GM12875 (cell line): ENCODE results near the gene NFIC.

Experiments
- H3K4me3 ChIP-seq: one replicate; pipeline ENCODE4 v1.5.1; 2011; ENCODE audit warnings: low read depth, low read length, control low read depth
- TF ChIP-seq, protein P1 (sequence below): IDR thresholded peaks from 2 replicates; pipeline ENCODE4 v1.5.1; 2011; ENCODE audit warnings: low read depth, mild to moderate bottlenecking, control low read depth, inconsistent platforms, low read length, moderate library complexity, borderline replicate concordance; ENCODE audit not compliant: insufficient read depth

The NFIC gene

DNA sequence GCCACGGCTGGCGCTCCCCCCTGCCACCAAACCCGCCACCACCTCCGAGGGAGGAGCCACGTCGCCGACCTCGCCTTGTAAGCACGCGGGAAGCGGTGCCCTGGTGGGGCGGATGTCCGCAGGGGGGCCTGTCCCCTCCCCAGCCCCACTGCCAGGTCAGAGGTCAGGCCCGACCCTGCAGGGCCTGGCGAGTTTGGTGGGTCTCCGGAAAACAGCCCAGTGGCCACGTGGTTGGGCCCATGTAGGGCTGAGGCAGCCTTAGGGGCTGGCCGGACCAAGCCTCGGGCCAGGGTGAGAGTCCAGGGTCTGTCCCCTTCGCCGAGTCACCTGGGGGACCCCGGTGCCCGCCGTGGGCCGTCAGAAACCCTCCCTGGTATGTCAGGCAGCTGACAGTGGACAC, 87.5 kb downstream of the NFIC start:
- H3K4me3 ChIP-seq, result no peak overlapping the region
- TF ChIP-seq, protein P1, sequence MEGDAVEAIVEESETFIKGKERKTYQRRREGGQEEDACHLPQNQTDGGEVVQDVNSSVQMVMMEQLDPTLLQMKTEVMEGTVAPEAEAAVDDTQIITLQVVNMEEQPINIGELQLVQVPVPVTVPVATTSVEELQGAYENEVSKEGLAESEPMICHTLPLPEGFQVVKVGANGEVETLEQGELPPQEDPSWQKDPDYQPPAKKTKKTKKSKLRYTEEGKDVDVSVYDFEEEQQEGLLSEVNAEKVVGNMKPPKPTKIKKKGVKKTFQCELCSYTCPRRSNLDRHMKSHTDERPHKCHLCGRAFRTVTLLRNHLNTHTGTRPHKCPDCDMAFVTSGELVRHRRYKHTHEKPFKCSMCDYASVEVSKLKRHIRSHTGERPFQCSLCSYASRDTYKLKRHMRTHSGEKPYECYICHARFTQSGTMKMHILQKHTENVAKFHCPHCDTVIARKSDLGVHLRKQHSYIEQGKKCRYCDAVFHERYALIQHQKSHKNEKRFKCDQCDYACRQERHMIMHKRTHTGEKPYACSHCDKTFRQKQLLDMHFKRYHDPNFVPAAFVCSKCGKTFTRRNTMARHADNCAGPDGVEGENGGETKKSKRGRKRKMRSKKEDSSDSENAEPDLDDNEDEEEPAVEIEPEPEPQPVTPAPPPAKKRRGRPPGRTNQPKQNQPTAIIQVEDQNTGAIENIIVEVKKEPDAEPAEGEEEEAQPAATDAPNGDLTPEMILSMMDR, result no peak

DNA sequence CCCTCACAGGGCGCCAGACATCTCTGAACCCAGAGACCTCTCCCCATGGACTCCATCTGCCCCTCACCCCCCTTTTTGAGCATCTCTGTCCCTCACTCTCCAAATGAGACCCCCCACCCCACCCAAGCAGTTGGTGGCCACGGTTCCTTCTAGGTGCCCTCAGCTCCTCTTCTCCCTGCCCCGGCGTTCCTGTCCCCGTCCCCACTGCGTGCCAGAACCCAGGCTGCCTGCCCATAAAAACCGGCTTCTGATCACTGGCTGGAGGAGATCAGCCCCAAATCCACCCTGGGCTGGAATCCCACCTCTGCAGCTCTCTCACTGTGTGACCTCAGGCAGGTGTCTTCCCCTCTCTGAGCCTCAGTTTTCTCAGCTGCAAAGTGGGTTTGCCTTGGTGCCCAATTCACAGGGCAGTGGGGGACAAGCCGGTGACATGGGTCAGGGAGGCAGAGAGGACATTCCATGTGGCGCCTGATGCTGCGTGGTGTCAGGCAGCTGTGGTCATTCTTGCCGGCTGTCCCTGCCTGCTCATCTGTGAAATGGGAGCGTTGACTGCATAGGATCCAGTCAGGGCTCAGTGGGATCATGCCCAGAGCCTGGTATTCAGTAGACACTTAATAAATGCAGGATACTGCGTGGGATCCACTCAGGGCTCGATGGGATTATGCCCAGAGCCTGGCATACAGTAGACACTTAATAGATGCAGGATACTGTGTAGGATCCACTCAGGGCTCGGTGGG, 88.4 kb downstream of the NFIC start:
- TF ChIP-seq, protein P1, result no peak
- H3K4me3 ChIP-seq, result no peak overlapping the region

DNA sequence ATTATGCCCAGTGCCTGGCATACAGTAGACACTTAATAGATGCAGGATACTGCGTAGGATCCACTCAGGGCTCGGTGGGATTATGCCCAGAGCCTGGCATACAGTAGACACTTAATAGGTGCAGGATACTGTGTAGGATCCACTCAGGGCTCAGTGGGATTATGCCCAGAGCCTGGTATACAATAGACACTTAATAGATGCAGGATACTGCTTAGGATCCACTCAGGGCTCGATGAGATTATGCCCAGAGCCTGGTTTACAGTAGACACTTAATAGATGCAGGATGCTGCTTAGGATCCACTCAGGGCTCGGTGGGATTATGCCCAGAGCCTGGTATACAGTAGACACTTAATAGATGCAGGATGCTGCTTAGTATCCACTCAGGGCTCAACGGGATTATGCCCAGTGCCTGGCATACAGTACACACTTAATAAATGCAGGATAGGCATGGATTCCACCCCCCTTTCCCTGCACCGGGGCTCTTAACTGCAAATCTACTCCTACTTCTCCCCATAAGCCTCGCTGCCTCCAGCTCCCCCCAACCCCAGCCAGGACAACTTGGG, 89.1 kb downstream of the NFIC start:
- no peak overlapping the region for H3K4me3 ChIP-seq
- TF ChIP-seq, protein P1, result no peak

DNA sequence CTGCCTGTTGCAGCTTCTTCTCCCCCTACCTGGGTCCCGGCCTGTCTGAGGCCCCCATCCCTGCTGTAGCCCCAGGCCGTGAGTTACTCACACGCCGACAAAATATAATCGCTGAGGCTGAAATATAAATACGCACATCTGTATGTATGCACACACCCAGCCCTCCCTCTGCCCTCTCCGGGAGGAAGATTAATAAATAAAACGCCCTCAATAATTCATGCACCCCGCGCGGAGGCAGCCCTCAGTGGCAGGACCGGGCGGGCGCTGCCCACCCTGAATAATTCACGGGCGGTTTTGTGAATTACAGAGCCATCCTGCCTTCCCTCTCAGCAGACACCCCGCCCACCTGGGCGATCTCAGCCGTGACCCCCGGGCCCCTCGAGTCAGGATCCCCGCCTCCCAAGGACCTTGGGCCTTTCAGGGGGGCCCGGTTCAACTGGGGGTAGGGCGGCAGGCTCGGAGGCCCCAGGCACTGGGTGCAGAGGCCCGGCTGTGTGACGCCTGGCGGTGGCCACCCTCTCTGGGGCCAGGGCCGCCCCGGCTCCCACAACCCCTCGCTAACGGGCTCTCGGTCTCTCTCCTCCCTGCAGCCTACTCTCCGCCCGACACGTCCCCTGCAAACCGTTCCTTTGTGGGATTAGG, 89.7 kb downstream of the NFIC start:
- no peak overlapping the region for H3K4me3 ChIP-seq
- TF ChIP-seq, protein P1, result no peak

DNA sequence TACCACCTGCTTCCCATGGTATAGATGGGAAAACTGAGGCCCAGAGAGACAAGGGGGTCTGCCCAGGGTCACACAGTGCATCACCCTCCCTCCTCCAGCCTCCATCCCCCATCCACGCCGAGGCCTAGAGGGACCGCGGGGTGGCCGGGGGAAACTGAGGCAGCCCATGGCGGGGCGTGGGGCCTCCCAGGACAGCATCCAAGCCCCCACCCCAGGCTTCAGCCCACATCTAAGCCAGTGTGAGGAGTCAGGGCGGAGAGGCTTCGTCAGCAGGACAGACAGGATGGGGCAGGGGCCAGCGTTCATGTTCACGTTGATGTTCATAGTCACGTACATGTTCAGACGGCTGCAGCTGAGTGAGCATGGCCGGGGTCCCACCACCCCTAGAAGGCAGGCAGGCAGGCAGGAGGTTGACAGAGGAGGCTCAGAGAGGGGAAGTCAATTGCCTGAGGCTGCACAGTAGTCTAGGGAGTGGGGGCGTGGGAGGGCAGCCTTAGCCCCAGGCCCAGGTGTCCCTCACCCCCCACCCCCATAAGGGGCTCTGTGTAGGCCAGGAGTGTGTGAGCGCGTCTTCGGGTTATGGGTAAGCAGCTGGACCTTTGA, 90.6 kb downstream of the NFIC start:
- H3K4me3 ChIP-seq, result no peak overlapping the region
- TF ChIP-seq, protein P1, result no peak

DNA sequence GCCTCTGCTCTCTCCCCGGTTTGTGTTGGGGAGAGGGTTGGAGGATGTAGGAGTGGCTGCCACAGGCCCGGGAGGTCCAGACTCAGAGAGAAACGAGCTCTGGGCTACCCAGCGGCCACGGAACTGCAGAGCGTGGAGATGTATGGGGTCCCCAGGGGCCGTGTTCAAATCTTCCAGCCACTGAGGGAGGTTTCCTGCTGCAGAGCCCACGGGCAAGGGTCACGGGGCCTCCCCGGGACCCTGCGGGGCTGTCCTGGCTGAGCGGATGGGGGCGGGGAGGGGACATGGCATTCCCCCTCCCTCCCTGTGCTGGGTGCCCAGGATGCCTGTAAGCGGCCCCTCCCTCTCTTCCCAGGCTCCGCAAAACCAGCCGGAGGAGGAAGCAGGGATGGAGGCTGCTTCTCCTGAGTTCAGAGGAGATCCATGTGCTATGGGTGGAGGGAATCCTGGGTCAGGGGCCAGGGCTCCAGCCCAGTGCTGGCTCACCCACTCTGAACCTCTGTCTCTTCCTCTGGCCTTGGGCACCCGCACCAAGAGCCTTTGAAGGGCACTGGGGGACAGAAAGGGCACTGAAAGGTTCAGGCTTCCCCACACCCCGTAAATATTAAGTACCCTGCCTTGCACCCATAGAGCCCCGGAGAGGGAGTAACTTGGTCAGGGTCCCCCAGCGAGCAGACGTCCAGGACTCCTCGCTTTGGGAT, 91.3 kb downstream of the NFIC start:
- H3K4me3 ChIP-seq, result no peak overlapping the region
- TF ChIP-seq, protein P1, result no peak
